Smooth muscle cell (in vitro differentiated cells): ENCODE measurements around the gene ABHD4. TPM values are rescaled to one million over a fixed set of nuclear protein-coding genes. Genes with fewer than 3 reads are reported as not detected.

ENCODE experiments used
- DNase-seq: peaks from one replicate; lab custom pipeline; 2025; ENCODE audit not compliant: unreplicated experiment; lab: John Stamatoyannopoulos, UW
- H2AFZ ChIP-seq: fragments of 200-600 bp; sonication (generic); 2 replicates; pipeline ENCODE4 v1.6.0; 2016; ENCODE audit warnings: antibody characterized with exemption, low read depth, mild to moderate bottlenecking
- H3F3A ChIP-seq: fragments of 200-600 bp; sonication (generic); 2 replicates; pipeline ENCODE4 v1.6.0; 2017; ENCODE audit warnings: antibody characterized with exemption, low read depth
- H3K27ac ChIP-seq: fragments of 200-600 bp; sonication (generic); 2 replicates; pipeline ENCODE4 v1.5.1; 2016; ENCODE audit warnings: low read depth, mild to moderate bottlenecking
- H3K27me3 ChIP-seq: fragments of 200-600 bp; sonication (generic); 2 replicates; pipeline ENCODE4 v1.6.1; 2016; ENCODE audit warnings: low read depth, mild to moderate bottlenecking
- H3K36me3 ChIP-seq: fragments of 200-600 bp; sonication (generic); 2 replicates; pipeline ENCODE4 v1.5.1; 2016; ENCODE audit warnings: low read depth
- H3K4me1 ChIP-seq: fragments of 200-600 bp; sonication (generic); 2 replicates; pipeline ENCODE4 v1.5.1; 2016; ENCODE audit warnings: low read depth
- H3K4me2 ChIP-seq: fragments of 200-600 bp; sonication (generic); 2 replicates; pipeline ENCODE4 v1.6.0; 2016; ENCODE audit warnings: mild to moderate bottlenecking
- H3K4me3 ChIP-seq: fragments of 200-600 bp; sonication (generic); 2 replicates; pipeline ENCODE4 v1.5.1; 2016; ENCODE audit warnings: mild to moderate bottlenecking
- H3K79me2 ChIP-seq: fragments of 200-600 bp; sonication (generic); 2 replicates; pipeline ENCODE4 v1.6.0; 2016; ENCODE audit warnings: low read depth, mild to moderate bottlenecking
- H3K9ac ChIP-seq: fragments of 200-600 bp; sonication (generic); 2 replicates; pipeline ENCODE4 v1.6.0; 2016; ENCODE audit warnings: low read depth
- H3K9me3 ChIP-seq: fragments of 200-600 bp; sonication (generic); replicated peaks from 2 replicates; pipeline ENCODE4 v1.5.1; 2016; ENCODE audit warnings: low read depth
- H4K20me1 ChIP-seq: fragments of 200-600 bp; sonication (generic); 2 replicates; pipeline ENCODE4 v1.6.0; 2016; ENCODE audit warnings: low read depth
- WGBS: methylation state at CpG from one replicate; pipeline ENCODE4 v1.1.7; 2016; ENCODE audit warnings: low lambda C conversion rate; 5-methylcytosine and 5-hydroxymethylcytosine counted together
- polyA plus RNA-seq: library from polyadenylated mRNA; unstranded; fragments of >200 nt; fragmentation: Nextera tagmentation; extraction: Ambion mirVana; gene quantifications from 2 replicates; pipeline ENCODE4 v1.2.1, GENCODE V29; 2016
- total RNA-seq: library from RNA; depleted of rRNA; stranded (reverse); fragments of >200 nt; gene quantifications from 2 replicates; pipeline ENCODE4 v1.2.3, GENCODE V29; 2014
- TF ChIP-seq, protein P1 (sequence below): fragments of 200-600 bp; sonication (generic); IDR thresholded peaks from 2 replicates; pipeline ENCODE4 v1.5.1; 2017; ENCODE audit warnings: borderline replicate concordance, mild to moderate bottlenecking, antibody characterized with exemption; ENCODE audit not compliant: insufficient read depth, poor library complexity, severe bottlenecking

ABHD4 gene
- total and polyA plus RNA-seq, 2 experiments from 2014 or later = 9.7 to 13.9 TPM

DNA sequence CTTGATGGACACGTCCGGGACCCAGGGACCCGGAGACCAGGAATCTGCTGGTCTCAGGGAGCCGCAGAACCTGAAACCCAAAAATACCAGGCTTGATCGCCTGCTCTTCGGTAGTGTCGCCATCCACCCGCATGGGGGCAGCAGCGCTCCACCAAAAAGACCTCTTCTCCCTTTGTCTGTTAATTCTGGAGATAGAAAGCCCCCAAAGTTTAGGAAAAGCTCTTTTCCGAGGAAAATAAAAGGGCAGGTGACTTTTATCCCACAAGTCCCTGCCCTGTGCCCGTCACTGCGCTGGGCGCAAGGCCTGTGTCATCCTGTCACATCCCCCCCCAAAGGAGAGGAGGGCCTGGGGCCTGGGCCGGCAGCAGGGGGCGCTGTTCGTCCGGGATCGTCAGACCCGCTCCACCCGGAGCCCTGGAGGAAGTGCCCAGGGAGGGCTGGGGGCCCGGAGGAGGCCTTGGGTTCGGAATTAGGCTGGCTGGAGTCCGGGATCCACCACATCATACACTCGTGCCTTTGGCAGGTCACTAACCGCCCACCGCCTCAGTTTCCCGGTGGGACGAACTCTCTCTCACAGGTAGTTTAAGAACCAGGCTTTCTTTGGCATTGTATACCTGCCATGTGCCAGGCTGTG, 41.0 kb upstream of the ABHD4 start:
- no peaks in the 10 kb centered on the region for H3K9me3 ChIP-seq
- H2AFZ ChIP-seq = peak overlapping the region; percentile 83
- peak overlapping the region; percentile 43 for H3K4me3 ChIP-seq
- no peaks in the 10 kb centered on the region for H3K79me2 ChIP-seq
- H3K4me1 ChIP-seq = peaks cover 11% of the 10 kb centered on the region
- peak overlapping the region; percentile 85 for H3K4me2 ChIP-seq
- H3K9ac ChIP-seq = no peak overlapping the region
- H3F3A ChIP-seq = peaks cover 4% of the 10 kb centered on the region
- DNase-seq = peak; percentile 61
- H3K36me3 ChIP-seq = no peaks in the 10 kb centered on the region
- no peak overlapping the region for H3K27ac ChIP-seq
- no peaks in the 10 kb centered on the region for H4K20me1 ChIP-seq
- H3K27me3 ChIP-seq = no peaks in the 10 kb centered on the region
- 10% methylated on average over 28 of the region's 28 CpGs for WGBS
- TF ChIP-seq, protein P1, sequence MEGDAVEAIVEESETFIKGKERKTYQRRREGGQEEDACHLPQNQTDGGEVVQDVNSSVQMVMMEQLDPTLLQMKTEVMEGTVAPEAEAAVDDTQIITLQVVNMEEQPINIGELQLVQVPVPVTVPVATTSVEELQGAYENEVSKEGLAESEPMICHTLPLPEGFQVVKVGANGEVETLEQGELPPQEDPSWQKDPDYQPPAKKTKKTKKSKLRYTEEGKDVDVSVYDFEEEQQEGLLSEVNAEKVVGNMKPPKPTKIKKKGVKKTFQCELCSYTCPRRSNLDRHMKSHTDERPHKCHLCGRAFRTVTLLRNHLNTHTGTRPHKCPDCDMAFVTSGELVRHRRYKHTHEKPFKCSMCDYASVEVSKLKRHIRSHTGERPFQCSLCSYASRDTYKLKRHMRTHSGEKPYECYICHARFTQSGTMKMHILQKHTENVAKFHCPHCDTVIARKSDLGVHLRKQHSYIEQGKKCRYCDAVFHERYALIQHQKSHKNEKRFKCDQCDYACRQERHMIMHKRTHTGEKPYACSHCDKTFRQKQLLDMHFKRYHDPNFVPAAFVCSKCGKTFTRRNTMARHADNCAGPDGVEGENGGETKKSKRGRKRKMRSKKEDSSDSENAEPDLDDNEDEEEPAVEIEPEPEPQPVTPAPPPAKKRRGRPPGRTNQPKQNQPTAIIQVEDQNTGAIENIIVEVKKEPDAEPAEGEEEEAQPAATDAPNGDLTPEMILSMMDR = peak; percentile 100

DNA sequence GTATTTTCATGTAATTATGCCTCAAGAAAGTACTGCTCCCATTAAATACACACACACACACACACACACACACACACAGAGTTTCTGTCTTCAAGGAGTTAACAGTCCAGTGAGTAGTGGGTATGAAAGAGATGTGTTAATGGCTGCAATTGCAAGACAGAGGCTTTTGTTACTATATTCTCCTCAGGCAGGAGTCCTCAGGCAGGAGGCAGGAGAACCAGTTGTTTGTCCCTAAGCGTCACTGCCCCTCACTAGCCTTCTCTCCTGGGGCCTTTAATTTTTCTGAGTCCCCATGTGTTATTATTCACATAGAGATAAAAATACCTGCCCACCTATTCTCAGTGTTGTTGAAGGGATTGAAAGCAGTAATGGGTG, 40.3 kb upstream of the ABHD4 start:
- Histone ChIP-seq H4K20me1 (no peaks in the 10 kb centered on the region), H2AFZ (no peak overlapping the region), H3K27ac (no peak overlapping the region), H3K79me2 (no peaks in the 10 kb centered on the region), H3K4me1 (peaks cover 11% of the 10 kb centered on the region), H3K36me3 (no peaks in the 10 kb centered on the region), H3F3A (peaks cover 9% of the 10 kb centered on the region), H3K4me3 (no peak overlapping the region), H3K9ac (no peak overlapping the region), H3K4me2 (no peak overlapping the region), H3K9me3 (no peaks in the 10 kb centered on the region), H3K27me3 (no peaks in the 10 kb centered on the region)
- TF ChIP-seq, protein P1 = no peak
- no peak for DNase-seq
- WGBS = 100% methylated on average over 1 of the region's 1 CpG

DNA sequence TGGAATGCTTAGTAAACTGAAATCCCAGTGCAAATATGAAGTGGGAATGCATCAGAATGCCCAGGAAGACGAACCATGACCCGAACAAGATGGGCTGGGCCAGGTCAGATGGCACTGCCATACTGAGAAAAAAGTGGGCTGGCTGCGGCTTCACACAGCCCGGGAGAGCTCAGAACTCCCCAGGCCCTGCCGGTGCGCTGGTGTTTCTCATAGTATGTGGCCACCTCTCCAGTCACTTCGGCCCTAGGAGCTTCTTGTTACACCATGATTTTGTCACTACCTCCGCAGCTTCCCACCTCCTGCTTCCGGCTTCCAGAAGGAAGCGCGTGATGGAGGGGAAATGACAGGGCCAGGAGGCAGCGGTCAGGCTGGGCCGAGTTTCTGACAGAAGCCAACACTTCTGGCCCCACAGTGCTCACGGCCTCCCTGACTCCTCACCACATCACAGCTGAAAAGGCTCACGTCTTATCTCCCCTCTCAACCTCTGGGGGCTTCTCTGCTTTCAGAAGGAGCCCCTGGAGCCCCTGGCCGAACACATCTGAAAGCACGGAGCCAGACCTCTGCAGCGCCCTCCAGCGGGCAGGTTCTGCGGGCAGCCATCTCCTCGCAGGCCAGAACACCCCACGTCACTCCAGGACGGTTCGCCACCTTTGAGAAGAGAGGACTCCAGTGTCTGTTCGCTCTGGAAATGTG, 39.7 kb upstream of the ABHD4 start:
- Histone ChIP-seq H3K4me3 (no peak overlapping the region), H3K27ac (no peak overlapping the region), H3K27me3 (no peaks in the 10 kb centered on the region), H3K4me1 (peaks cover 11% of the 10 kb centered on the region), H2AFZ (no peak overlapping the region), H4K20me1 (no peaks in the 10 kb centered on the region), H3K79me2 (no peaks in the 10 kb centered on the region), H3K4me2 (no peak overlapping the region), H3K9ac (no peak overlapping the region), H3F3A (peaks cover 10% of the 10 kb centered on the region), H3K36me3 (no peaks in the 10 kb centered on the region), H3K9me3 (no peaks in the 10 kb centered on the region)
- WGBS = 92% methylated on average over 25 of the region's 25 CpGs
- no peak for DNase-seq
- TF ChIP-seq, protein P1 = peak; percentile 26
